KMS-11 (cell line): ENCODE results near the gene MYH9.
"Not testable (repeated sequence)": the region's sequence is repeated elsewhere in the genome, so short reads cannot be mapped to it uniquely, and the experiment has no call there.

ENCODE experiments used
- H2AFZ ChIP-seq: fragments of 200-600 bp; sonication (generic); 2 replicates; pipeline ENCODE4 v1.6.1; 2016; ENCODE audit warnings: antibody characterized with exemption, mixed run types, low read depth
- H3K27ac ChIP-seq: fragments of 200-600 bp; sonication (generic); 2 replicates; pipeline ENCODE4 v1.6.1; 2016; ENCODE audit warnings: mild to moderate bottlenecking, mixed run types
- H3K27me3 ChIP-seq: fragments of 200-600 bp; sonication (generic); 2 replicates; pipeline ENCODE4 v1.6.1; 2017; ENCODE audit warnings: mild to moderate bottlenecking, low read depth, mixed run types, moderate library complexity; ENCODE audit not compliant: insufficient read depth
- H3K36me3 ChIP-seq: fragments of 200-600 bp; sonication (generic); 2 replicates; pipeline ENCODE4 v1.6.1; 2017; ENCODE audit warnings: mild to moderate bottlenecking, mixed run types; ENCODE audit not compliant: insufficient read depth
- H3K4me1 ChIP-seq: fragments of 200-600 bp; sonication (generic); 2 replicates; pipeline ENCODE4 v1.6.1; 2016; ENCODE audit warnings: mild to moderate bottlenecking, low read depth, mixed run types; ENCODE audit not compliant: poor library complexity, severe bottlenecking
- H3K4me2 ChIP-seq: fragments of 200-600 bp; sonication (generic); 2 replicates; pipeline ENCODE4 v1.7.0; 2016; ENCODE audit warnings: mild to moderate bottlenecking, mixed run types
- H3K4me3 ChIP-seq: fragments of 200-600 bp; sonication (generic); IDR thresholded peaks from 2 replicates; pipeline ENCODE4 v1.6.1; 2017; ENCODE audit warnings: low read depth, low read length, mixed read lengths; ENCODE audit not compliant: insufficient read depth
- H3K79me2 ChIP-seq: fragments of 200-600 bp; sonication (generic); 2 replicates; pipeline ENCODE4 v1.6.1; 2016; ENCODE audit warnings: low read depth, mixed run types; ENCODE audit not compliant: insufficient read depth
- H3K9ac ChIP-seq: fragments of 200-600 bp; sonication (generic); 2 replicates; pipeline ENCODE4 v1.6.1; 2016; ENCODE audit warnings: mild to moderate bottlenecking, mixed run types
- H4K20me1 ChIP-seq: fragments of 200-600 bp; sonication (generic); 2 replicates; pipeline ENCODE4 v1.6.1; 2016; ENCODE audit warnings: mild to moderate bottlenecking, mixed run types; ENCODE audit not compliant: insufficient read depth
- CTCF ChIP-seq: fragments of 200-600 bp; sonication (generic); conservative IDR thresholded peaks from 2 replicates; pipeline ENCODE4 v1.6.1; 2017; ENCODE audit warnings: low read depth, mild to moderate bottlenecking, antibody characterized with exemption, low read length, moderate library complexity, mixed read lengths

Gene MYH9

GRCh38 chr22:36432592-36433317, 45.0 kb upstream of the MYH9 start:
- no peaks in the 10 kb centered on the region for H3K79me2 ChIP-seq
- H3K4me1 ChIP-seq: peaks cover 25% of the 10 kb centered on the region
- no peak overlapping the region for H3K4me2 ChIP-seq
- no peak overlapping the region for H3K9ac ChIP-seq
- H2AFZ ChIP-seq: no peak overlapping the region
- no peak overlapping the region for H3K27ac ChIP-seq
- TF ChIP-seq CTCF: no peak
- no peaks in the 10 kb centered on the region for H3K27me3 ChIP-seq
- H3K36me3 ChIP-seq: no peaks in the 10 kb centered on the region
- H3K4me3 ChIP-seq: no peak overlapping the region
- no peaks in the 10 kb centered on the region for H4K20me1 ChIP-seq

GRCh38 chr22:36431977-36432376, 44.2 kb upstream of the MYH9 start:
- no peak overlapping the region for H3K4me3 ChIP-seq
- H3K79me2 ChIP-seq: no peaks in the 10 kb centered on the region
- no peak overlapping the region for H3K4me2 ChIP-seq
- no peaks in the 10 kb centered on the region for H3K36me3 ChIP-seq
- H4K20me1 ChIP-seq: no peaks in the 10 kb centered on the region
- H3K9ac ChIP-seq: no peak overlapping the region
- peaks cover 25% of the 10 kb centered on the region for H3K4me1 ChIP-seq
- H2AFZ ChIP-seq: no peak overlapping the region
- no peak overlapping the region for H3K27ac ChIP-seq
- no peak for TF ChIP-seq CTCF
- H3K27me3 ChIP-seq: no peaks in the 10 kb centered on the region

GRCh38 chr22:36430863-36431262, 43.1 kb upstream of the MYH9 start:
- Histone ChIP-seq H3K79me2 (no peaks in the 10 kb centered on the region), H3K4me2 (no peak overlapping the region), H3K27ac (no peak overlapping the region)

GRCh38 chr22:36427952-36428351, 40.2 kb upstream of the MYH9 start:
- not testable (repeated sequence) for H3K36me3 ChIP-seq, H3K9ac ChIP-seq, H3K27ac ChIP-seq, H3K4me2 ChIP-seq, H2AFZ ChIP-seq, H4K20me1 ChIP-seq, H3K79me2 ChIP-seq, H3K4me3 ChIP-seq, H3K27me3 ChIP-seq
- peaks cover 21% of the 10 kb centered on the region for H3K4me1 ChIP-seq

More at GRCh38 chr22:36430863-36431262, 43.1 kb upstream of the MYH9 start:
- H3K4me3 ChIP-seq: no peak overlapping the region
- H3K4me1 ChIP-seq: peaks cover 23% of the 10 kb centered on the region
- no peaks in the 10 kb centered on the region for H3K27me3 ChIP-seq
- no peak overlapping the region for H2AFZ ChIP-seq
- H3K9ac ChIP-seq: no peak overlapping the region
- no peak for TF ChIP-seq CTCF
- H3K36me3 ChIP-seq: no peaks in the 10 kb centered on the region
- no peaks in the 10 kb centered on the region for H4K20me1 ChIP-seq

DNA sequence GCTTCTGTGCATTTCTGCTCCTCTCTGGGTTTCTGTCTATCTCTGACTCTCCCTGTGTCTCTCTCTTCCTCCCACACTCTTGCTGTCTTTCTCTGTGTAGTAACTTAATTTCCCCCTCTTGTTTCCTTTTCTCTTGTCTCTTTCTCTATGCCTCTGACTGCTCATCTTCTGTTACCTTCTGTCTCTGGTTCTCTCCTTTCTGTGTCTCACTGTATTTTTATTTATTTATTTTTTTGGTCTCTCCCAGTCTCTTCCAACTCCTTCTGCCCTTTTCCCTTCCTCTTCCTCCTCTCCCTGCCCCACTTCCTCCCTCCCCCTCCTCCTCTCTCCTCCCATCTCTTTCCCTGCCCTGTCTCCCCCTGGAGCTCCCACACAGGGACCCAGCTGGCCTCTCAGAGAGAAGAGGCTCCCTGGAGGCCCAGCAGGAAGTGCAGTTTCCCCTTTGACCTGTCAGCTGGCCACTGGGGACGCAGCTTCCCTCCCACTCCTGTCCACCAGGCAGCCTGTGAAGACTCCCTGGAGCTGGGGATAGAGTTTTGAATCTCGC, 38.3 kb upstream of the MYH9 start:
- Histone ChIP-seq H3K4me3 (no peak overlapping the region), H3K27ac (no peak overlapping the region), H3K36me3 (no peaks in the 10 kb centered on the region), H3K4me1 (peaks cover 21% of the 10 kb centered on the region), H3K27me3 (no peaks in the 10 kb centered on the region), H3K79me2 (no peaks in the 10 kb centered on the region), H3K9ac (no peak overlapping the region), H4K20me1 (no peaks in the 10 kb centered on the region), H3K4me2 (no peak overlapping the region), H2AFZ (no peak overlapping the region)
- no peak for TF ChIP-seq CTCF
